Neural crest cell (in vitro differentiated cells): ENCODE measurements around the gene SNRPE. TPM values are rescaled to one million over a fixed set of nuclear protein-coding genes. Genes with fewer than 3 reads are reported as not detected.

Experiments
- DNase-seq: peaks from one replicate; pipeline ENCODE4 v3.0.0; 2021; ENCODE audit warnings: low read depth, mixed read lengths, low spot score
- H3K27ac Mint-ChIP-seq: one replicate; pipeline ENCODE4 v1.8.0; 2021; ENCODE audit warnings: mild to moderate bottlenecking, mixed read lengths; ENCODE audit not compliant: unreplicated experiment
- H3K27me3 Mint-ChIP-seq: 2 replicates; pipeline ENCODE4 v1.8.0; 2021; ENCODE audit warnings: low read depth, mild to moderate bottlenecking, mixed read lengths
- H3K36me3 Mint-ChIP-seq: 2 replicates; pipeline ENCODE4 v1.8.0; 2021; ENCODE audit warnings: low read depth, mild to moderate bottlenecking, mixed read lengths
- H3K4me1 Mint-ChIP-seq: 2 replicates; pipeline ENCODE4 v1.8.0; 2021; ENCODE audit warnings: mixed read lengths
- H3K4me3 Mint-ChIP-seq: one replicate; pipeline ENCODE4 v1.8.0; 2021; ENCODE audit warnings: mild to moderate bottlenecking, mixed read lengths
- H3K9me3 Mint-ChIP-seq: 2 replicates; pipeline ENCODE4 v1.8.0; 2021; ENCODE audit warnings: mixed read lengths
- long read RNA-seq: library from polyadenylated mRNA; unstranded; transcript quantifications from one replicate; pipeline ENCODE4 v2.0.0, GENCODE V29; 2020
- total RNA-seq: library from RNA; stranded (reverse); gene quantifications from 2 replicates; pipeline ENCODE4 v1.2.1, GENCODE V29; 2021
- TF ChIP-seq, protein P1 (sequence below): fragments of 200-600 bp; sonication (generic); conservative IDR thresholded peaks from 2 replicates; pipeline ENCODE4 v1.5.0; 2021; ENCODE audit warnings: antibody characterized with exemption, mild to moderate bottlenecking

The SNRPE gene
- total RNA-seq: 302 and 308 TPM in 2 replicates
- long read RNA-seq, transcript SNRPE-202 (5 exons, 942 nt): major isoform, 73 of 92 reads
- long read RNA-seq, partial matches to known transcripts: 2 of 92 reads
- long read RNA-seq, other reads (novel, unspliced or antisense): 12 of 92 reads

DNA sequence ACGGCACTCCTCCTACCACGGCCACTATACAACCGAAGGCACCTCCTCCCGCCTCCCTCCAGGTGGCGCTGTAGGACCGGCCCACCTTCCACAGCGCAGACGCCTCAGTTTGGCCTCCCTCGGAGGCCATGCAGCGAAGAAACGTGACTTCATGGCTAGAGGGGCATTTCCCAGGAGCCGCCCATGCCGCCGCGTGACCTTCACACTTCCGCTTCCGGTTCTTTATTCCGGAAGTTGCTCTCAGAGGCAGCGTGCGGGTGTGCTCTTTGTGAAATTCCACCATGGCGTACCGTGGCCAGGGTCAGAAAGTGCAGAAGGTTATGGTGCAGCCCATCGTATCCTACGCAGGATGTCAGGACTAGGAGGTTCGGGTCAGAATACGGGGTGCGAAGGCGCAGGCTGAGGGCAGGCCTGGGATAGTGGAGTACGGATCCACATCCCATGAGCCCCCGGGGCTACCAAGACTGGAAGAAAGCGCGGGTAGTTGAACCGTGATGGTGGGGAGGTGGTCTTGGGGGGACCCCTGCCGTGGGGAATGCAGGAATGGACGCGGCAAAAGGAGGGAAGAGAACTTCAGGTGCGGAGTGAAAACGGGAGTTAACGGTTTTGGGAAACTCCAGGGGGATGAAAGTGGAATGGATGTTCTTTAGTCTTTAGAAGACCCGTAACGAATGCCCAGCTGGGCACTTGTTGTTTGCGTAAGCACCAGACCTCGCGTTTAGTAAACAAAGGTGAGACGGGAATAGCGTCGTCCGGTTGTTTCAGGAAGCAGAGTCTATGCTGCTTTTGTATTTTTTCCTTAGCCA is at the start of gene SNRPE:
Gene SNRPE, plus strand, starts transcription at position 221 of the 806 bp plus-strand sequence. Its CDS starts 61 bp downstream, at position 282.
- Mint-ChIP-seq H3K9me3 (no peaks in the 10 kb centered on the region), H3K4me3 (peak within 1 kb of the TSS; percentile 99), H3K36me3 (peaks cover 15% of the 10 kb centered on the region), H3K27ac (peak within 1 kb of the TSS; percentile 100), H3K27me3 (no peaks in the 10 kb centered on the region), H3K4me1 (peaks cover 24% of the 10 kb centered on the region)
- TF ChIP-seq, protein P1, sequence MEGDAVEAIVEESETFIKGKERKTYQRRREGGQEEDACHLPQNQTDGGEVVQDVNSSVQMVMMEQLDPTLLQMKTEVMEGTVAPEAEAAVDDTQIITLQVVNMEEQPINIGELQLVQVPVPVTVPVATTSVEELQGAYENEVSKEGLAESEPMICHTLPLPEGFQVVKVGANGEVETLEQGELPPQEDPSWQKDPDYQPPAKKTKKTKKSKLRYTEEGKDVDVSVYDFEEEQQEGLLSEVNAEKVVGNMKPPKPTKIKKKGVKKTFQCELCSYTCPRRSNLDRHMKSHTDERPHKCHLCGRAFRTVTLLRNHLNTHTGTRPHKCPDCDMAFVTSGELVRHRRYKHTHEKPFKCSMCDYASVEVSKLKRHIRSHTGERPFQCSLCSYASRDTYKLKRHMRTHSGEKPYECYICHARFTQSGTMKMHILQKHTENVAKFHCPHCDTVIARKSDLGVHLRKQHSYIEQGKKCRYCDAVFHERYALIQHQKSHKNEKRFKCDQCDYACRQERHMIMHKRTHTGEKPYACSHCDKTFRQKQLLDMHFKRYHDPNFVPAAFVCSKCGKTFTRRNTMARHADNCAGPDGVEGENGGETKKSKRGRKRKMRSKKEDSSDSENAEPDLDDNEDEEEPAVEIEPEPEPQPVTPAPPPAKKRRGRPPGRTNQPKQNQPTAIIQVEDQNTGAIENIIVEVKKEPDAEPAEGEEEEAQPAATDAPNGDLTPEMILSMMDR: peak; percentile 97
- peak; percentile 98 for DNase-seq

DNA sequence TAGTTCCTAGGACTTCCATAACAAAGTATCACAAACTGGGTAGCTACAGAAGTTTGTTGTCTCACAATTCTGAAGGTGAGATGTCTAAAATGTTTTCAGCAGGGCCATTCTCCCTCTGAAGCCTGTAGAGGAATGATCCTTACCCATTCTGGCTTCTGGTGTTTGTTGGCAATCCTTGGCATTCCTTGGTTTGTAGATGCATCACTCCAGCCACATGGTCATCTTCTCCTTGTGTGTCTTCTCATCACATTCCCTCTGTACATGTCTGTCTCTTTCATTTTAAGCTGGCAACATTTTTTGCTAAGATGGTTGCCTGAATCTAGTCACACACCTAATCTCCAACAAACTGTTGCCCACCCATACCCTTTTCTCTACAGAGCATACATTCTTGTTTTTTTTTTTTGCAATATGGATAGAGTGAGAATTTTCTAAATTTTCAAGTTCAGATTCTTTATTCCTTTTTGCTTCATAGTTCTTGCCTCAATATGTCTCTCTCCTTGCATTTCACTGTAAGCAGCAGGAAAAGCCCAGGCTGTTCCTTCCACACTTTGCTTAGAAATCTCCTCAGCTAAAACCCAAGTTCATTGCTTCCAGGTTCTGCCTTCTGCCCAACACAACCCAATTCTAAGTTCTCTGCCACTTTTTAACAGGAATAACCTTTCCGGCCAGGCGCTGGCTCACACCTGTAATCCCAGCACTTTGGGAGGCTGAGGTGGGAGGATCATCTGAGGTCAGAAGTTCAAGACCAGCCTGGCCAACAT is 47.6 kb upstream of the SNRPE start:
- TF ChIP-seq, protein P1: no peak
- peaks cover 19% of the 10 kb centered on the region for H3K36me3 Mint-ChIP-seq

DNA sequence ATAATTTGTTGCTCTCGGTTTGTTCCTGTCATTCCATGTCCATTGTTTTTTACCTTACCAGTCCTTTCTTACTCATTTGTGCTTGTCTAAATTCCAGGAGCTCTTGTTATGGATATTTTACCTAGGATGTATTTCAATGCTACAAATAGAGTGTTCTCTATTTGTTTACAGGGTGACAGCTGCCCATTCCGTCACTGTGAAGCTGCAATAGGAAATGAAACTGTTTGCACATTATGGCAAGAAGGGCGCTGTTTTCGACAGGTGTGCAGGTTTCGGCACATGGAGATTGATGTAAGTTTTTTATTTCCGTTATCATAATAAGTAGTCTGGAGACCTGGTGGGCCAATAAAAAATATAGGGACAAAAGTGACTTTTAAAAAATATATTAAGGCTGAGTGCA is 43.0 kb upstream of the SNRPE start:
- Mint-ChIP-seq H3K9me3 (no peaks in the 10 kb centered on the region), H3K27ac (no peak overlapping the region), H3K27me3 (no peaks in the 10 kb centered on the region), H3K36me3 (peaks cover 26% of the 10 kb centered on the region), H3K4me1 (no peaks in the 10 kb centered on the region), H3K4me3 (no peak overlapping the region)
- TF ChIP-seq, protein P1: no peak
- DNase-seq: no peak

More for the DNA sequence above, 47.6 kb upstream of the SNRPE start:
- Mint-ChIP-seq H3K4me3 (no peak overlapping the region), H3K4me1 (no peaks in the 10 kb centered on the region), H3K27ac (no peak overlapping the region), H3K9me3 (no peaks in the 10 kb centered on the region), H3K27me3 (no peaks in the 10 kb centered on the region)
- no peak for DNase-seq

DNA sequence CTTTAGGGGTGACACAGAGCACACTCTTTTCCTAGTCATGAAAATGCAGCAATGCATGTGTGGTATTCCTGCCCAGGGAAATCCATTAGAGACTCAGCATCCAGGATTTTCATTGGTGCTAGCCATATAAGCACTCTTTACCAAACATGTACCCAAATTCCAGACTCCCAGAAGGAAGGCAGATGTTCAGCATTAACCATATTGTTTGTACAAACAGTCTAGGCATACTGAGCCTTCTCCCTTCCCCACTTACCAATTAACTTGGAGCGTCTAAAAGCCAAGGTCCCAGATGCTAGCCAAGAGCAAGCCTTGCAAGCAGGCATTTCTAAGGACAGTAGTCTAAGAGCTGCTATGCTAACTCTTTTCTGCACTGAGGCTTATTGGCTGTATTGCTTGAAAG is 38.1 kb upstream of the SNRPE start:
- Mint-ChIP-seq H3K4me3 (no peak overlapping the region), H3K9me3 (no peaks in the 10 kb centered on the region), H3K36me3 (peaks cover 21% of the 10 kb centered on the region), H3K27me3 (no peaks in the 10 kb centered on the region), H3K4me1 (no peaks in the 10 kb centered on the region), H3K27ac (no peak overlapping the region)
- TF ChIP-seq, protein P1: no peak
- no peak for DNase-seq

DNA sequence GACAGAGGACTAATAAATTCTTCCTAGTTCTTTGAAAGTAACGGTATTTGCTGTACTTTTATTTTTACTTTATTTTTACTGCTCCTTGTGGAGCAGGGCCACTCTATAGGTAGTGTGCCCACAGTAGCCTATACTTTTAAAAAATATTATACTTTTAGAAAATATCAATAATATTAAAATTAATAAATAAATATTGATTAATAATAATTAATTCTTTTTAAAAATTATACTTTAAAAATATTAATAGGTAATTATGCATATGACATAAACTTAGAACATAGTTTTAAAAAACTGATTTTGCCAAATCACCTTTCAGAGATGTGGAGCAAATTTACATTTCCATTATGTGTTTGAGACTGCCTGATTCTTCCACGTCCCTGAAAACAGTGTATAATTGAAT is 35.2 kb upstream of the SNRPE start:
- H3K27ac Mint-ChIP-seq: no peak overlapping the region
- H3K4me3 Mint-ChIP-seq: no peak overlapping the region
- H3K27me3 Mint-ChIP-seq: no peaks in the 10 kb centered on the region
- DNase-seq: no peak
- H3K4me1 Mint-ChIP-seq: no peaks in the 10 kb centered on the region
- TF ChIP-seq, protein P1: no peak
- no peaks in the 10 kb centered on the region for H3K9me3 Mint-ChIP-seq
- H3K36me3 Mint-ChIP-seq: peaks cover 19% of the 10 kb centered on the region
